Measurements from ENCODE around the gene ACTL7B.

The ACTL7B gene

DNA sequence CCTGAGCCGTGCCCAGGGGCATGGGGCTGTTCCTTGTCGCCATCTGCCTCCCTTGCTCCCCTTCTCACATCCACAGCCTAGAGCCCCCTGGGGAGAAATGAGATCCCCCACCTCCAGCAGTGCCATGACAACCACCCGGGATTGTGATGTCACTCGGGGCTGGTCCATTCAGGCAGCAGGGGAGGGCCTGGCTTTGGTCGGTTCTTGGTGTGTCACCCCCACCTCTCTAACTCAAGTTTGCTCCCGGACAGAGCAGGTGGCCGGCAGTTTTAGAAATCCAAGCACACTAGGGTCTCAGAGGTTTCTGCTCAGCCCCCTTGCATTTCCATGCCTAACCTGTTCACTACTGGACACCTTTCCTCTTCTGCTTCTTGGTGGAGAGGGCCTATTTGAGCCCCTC lies at the start of gene ACTL7B:
Gene ACTL7B, minus strand, starts transcription at position 99 of the 400 bp plus-strand sequence. Its CDS starts 56 bp downstream, at position 43.
- TF ChIP-seq FOXM1 (IDR thresholded peaks at IDR 0.05; ENCODE audit: borderline replicate concordance, low read depth): no peak
- no peak for TF ChIP-seq EGR1 (IDR thresholded peaks at IDR 0.05)
- TF ChIP-seq CEBPB (IDR thresholded peaks at IDR 0.05): no peak
- no peak for TF ChIP-seq RAD21 (IDR thresholded peaks at IDR 0.05; ENCODE audit: low read depth)
- no peak for TF ChIP-seq TAF1 (IDR thresholded peaks at IDR 0.05; ENCODE audit: low read depth)
- TF ChIP-seq TEAD4 (IDR thresholded peaks at IDR 0.05): no peak
- TF ChIP-seq, protein P1, sequence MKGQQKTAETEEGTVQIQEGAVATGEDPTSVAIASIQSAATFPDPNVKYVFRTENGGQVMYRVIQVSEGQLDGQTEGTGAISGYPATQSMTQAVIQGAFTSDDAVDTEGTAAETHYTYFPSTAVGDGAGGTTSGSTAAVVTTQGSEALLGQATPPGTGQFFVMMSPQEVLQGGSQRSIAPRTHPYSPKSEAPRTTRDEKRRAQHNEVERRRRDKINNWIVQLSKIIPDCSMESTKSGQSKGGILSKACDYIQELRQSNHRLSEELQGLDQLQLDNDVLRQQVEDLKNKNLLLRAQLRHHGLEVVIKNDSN (IDR thresholded peaks at IDR 0.05): no peak
- no peak for TF ChIP-seq EP300 (IDR thresholded peaks at IDR 0.05; ENCODE audit: borderline replicate concordance)
- TF ChIP-seq, protein P2, sequence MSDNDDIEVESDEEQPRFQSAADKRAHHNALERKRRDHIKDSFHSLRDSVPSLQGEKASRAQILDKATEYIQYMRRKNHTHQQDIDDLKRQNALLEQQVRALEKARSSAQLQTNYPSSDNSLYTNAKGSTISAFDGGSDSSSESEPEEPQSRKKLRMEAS (IDR thresholded peaks at IDR 0.05): no peak
- no peak for TF ChIP-seq REST (IDR thresholded peaks at IDR 0.05; ENCODE audit: low read depth)
- no peak for TF ChIP-seq ZBTB7A (IDR thresholded peaks at IDR 0.05; ENCODE audit: low read depth)
- no peak for TF ChIP-seq YY1 (IDR thresholded peaks at IDR 0.05; ENCODE audit: low read depth)
- no peak for TF ChIP-seq CREB1 (IDR thresholded peaks at IDR 0.05; ENCODE audit: low read depth)
- TF ChIP-seq NFIC (IDR thresholded peaks at IDR 0.05): no peak
- TF ChIP-seq TCF12 (IDR thresholded peaks at IDR 0.05; ENCODE audit: low read depth): no peak

DNA sequence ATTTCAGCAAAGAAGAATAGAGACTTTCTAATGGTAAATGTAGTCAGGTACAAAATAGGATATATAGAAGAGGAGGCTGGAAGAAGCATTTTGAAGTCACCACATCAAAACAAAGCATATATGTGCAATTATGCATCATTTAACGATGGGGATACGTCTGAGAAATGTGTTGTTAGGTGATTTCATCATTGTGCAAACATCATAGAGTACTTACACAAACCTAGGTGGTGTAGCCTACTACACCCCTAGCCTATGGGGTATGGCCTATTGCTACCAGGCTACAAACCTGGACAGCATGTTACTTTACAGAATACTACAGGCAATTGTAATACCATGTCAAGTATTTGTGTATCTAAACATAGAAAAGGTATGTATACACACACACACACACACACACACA lies 49.7 kb upstream of the ACTL7B start:
- TF ChIP-seq CREB1 (IDR thresholded peaks at IDR 0.05; ENCODE audit: low read depth): no peak
- TF ChIP-seq, protein P2 (IDR thresholded peaks at IDR 0.05): no peak
- no peak for TF ChIP-seq EGR1 (IDR thresholded peaks at IDR 0.05)
- TF ChIP-seq TEAD4 (IDR thresholded peaks at IDR 0.05): no peak
- no peak for TF ChIP-seq REST (IDR thresholded peaks at IDR 0.05; ENCODE audit: low read depth)
- TF ChIP-seq RAD21 (IDR thresholded peaks at IDR 0.05; ENCODE audit: low read depth): no peak
- TF ChIP-seq, protein P1 (IDR thresholded peaks at IDR 0.05): no peak
- TF ChIP-seq FOXM1 (IDR thresholded peaks at IDR 0.05; ENCODE audit: borderline replicate concordance, low read depth): no peak

GRCh38 chr9:108904161-108904560 lies 48.4 kb upstream of the ACTL7B start:
- TF ChIP-seq, protein P1 (IDR thresholded peaks at IDR 0.05): no peak
- no peak for TF ChIP-seq TAF1 (IDR thresholded peaks at IDR 0.05; ENCODE audit: low read depth)
- TF ChIP-seq FOXM1 (IDR thresholded peaks at IDR 0.05; ENCODE audit: borderline replicate concordance, low read depth): no peak
- TF ChIP-seq YY1 (IDR thresholded peaks at IDR 0.05; ENCODE audit: low read depth): no peak
- TF ChIP-seq NFIC (IDR thresholded peaks at IDR 0.05): no peak
- no peak for TF ChIP-seq ZBTB7A (IDR thresholded peaks at IDR 0.05; ENCODE audit: low read depth)
- no peak for TF ChIP-seq CREB1 (IDR thresholded peaks at IDR 0.05; ENCODE audit: low read depth)
- no peak for TF ChIP-seq EP300 (IDR thresholded peaks at IDR 0.05; ENCODE audit: borderline replicate concordance)
- TF ChIP-seq, protein P2 (IDR thresholded peaks at IDR 0.05): no peak
- TF ChIP-seq RAD21 (IDR thresholded peaks at IDR 0.05; ENCODE audit: low read depth): no peak
- TF ChIP-seq CEBPB (IDR thresholded peaks at IDR 0.05): no peak
- no peak for TF ChIP-seq TCF12 (IDR thresholded peaks at IDR 0.05; ENCODE audit: low read depth)
- no peak for TF ChIP-seq TEAD4 (IDR thresholded peaks at IDR 0.05)

GRCh38 chr9:108903420-108904103 lies 47.8 kb upstream of the ACTL7B start:
- TF ChIP-seq EP300 (IDR thresholded peaks at IDR 0.05; ENCODE audit: borderline replicate concordance): no peak
- no peak for TF ChIP-seq TCF12 (IDR thresholded peaks at IDR 0.05; ENCODE audit: low read depth)
- TF ChIP-seq, protein P2 (IDR thresholded peaks at IDR 0.05): no peak
- TF ChIP-seq ZBTB7A (IDR thresholded peaks at IDR 0.05; ENCODE audit: low read depth): no peak
- TF ChIP-seq NFIC (IDR thresholded peaks at IDR 0.05): no peak
- no peak for TF ChIP-seq CREB1 (IDR thresholded peaks at IDR 0.05; ENCODE audit: low read depth)
- TF ChIP-seq RAD21 (IDR thresholded peaks at IDR 0.05; ENCODE audit: low read depth): no peak
- no peak for TF ChIP-seq YY1 (IDR thresholded peaks at IDR 0.05; ENCODE audit: low read depth)

DNA sequence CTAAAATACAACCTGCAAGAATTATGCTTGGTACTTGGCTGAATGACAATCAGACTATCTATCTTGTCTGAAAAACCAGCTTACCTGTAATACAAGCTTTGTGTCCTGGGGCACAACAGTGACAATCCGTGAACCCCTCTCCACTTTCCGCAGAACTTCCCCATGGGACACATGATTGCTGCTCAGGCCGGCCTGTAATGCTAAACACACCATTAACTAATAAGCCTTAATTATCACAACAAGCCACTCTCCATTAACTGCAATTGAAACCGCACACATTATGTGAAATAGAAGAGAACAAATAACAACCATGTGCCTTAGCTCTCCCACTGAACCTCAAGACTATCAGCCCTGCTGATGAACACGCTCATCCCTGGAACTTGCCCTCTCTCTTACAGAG lies 44.4 kb upstream of the ACTL7B start:
- TF ChIP-seq CREB1 (IDR thresholded peaks at IDR 0.05; ENCODE audit: low read depth) (no peak), YY1 (IDR thresholded peaks at IDR 0.05; ENCODE audit: low read depth) (no peak), ZBTB7A (IDR thresholded peaks at IDR 0.05; ENCODE audit: low read depth) (no peak), REST (IDR thresholded peaks at IDR 0.05; ENCODE audit: low read depth) (no peak), TAF1 (IDR thresholded peaks at IDR 0.05; ENCODE audit: low read depth) (no peak), NFIC (IDR thresholded peaks at IDR 0.05) (no peak), TEAD4 (IDR thresholded peaks at IDR 0.05) (no peak), TCF12 (IDR thresholded peaks at IDR 0.05; ENCODE audit: low read depth) (no peak), EP300 (IDR thresholded peaks at IDR 0.05; ENCODE audit: borderline replicate concordance) (no peak)
- TF ChIP-seq, protein P2 (IDR thresholded peaks at IDR 0.05): no peak
- TF ChIP-seq, protein P1 (IDR thresholded peaks at IDR 0.05): no peak
